Left ventricle myocardium inferior (tissue), 1 donor: ENCODE measurements around the gene COL25A1. TPM values are rescaled to one million over a fixed set of nuclear protein-coding genes. Genes with fewer than 3 reads are reported as not detected.
A peak's percentile ranks its signal among the peaks of the same experiment; 100 is the strongest.
"Not testable (repeated sequence)": the region's sequence is repeated elsewhere in the genome, so short reads cannot be mapped to it uniquely, and the experiment has no call there.

Experiments used
- DNase-seq: peaks from one replicate; pipeline ENCODE4 v3.0.0-alpha.2; 2020
- H3K27ac ChIP-seq: fragments of 200-600 bp; replicated peaks from 2 replicates; pipeline ENCODE4 v1.8.0; 2021
- H3K27me3 ChIP-seq: fragments of 200-600 bp; 2 replicates; pipeline ENCODE4 v1.8.0; 2021; ENCODE audit warnings: low read depth
- H3K36me3 ChIP-seq: fragments of 200-600 bp; 2 replicates; pipeline ENCODE4 v1.8.0; 2021
- H3K4me1 ChIP-seq: fragments of 200-600 bp; 2 replicates; pipeline ENCODE4 v1.8.0; 2021
- H3K4me3 ChIP-seq: fragments of 200-600 bp; 2 replicates; pipeline ENCODE4 v1.8.0; 2021; ENCODE audit warnings: mild to moderate bottlenecking, moderate library complexity
- H3K9me3 ChIP-seq: fragments of 200-600 bp; replicated peaks from 2 replicates; pipeline ENCODE4 v1.8.0; 2021
- CTCF ChIP-seq: fragments of 200-600 bp; IDR thresholded peaks from 2 replicates; pipeline ENCODE4 v1.8.0; 2021; ENCODE audit warnings: antibody characterized with exemption, mild to moderate bottlenecking, borderline replicate concordance
- intact Hi-C: fragments of 100-400 bp; cut with micrococcal nuclease; formaldehyde crosslinking; loops from one replicate; pipeline ENCODE4 v1.11.0; 2022
- total RNA-seq: library from RNA; stranded (reverse); fragmentation: NEBNext Ultra II Directional; extraction: Animal tissue kit (Norgen Biotek cat#: 25700); gene quantifications from one replicate; pipeline ENCODE4 v1.2.1, GENCODE V29; 2021
- donor health status: DM: no; HTN: yes; CAD: no; lungs with severe emphysema.

COL25A1 gene
- total RNA-seq, 1 donor from 2014 or later = 0.77 TPM

- no peaks in the 10 kb centered on the region for H3K36me3 ChIP-seq
- H3K27ac ChIP-seq = no peak overlapping the region
- intact Hi-C loops = no loop called here
- H3K4me3 ChIP-seq = no peak overlapping the region
- H3K9me3 ChIP-seq = no peaks in the 10 kb centered on the region
- no peak for DNase-seq
- no peaks in the 10 kb centered on the region for H3K27me3 ChIP-seq
- peaks cover 4% of the 10 kb centered on the region for H3K4me1 ChIP-seq
- TF ChIP-seq CTCF = no peak
Observed at GRCh38 chr4:109079201-109079600, 223.3 kb downstream of the COL25A1 start.

- DNase-seq = no peak
- Histone ChIP-seq H3K27me3 (no peaks in the 10 kb centered on the region), H3K4me1 (peaks cover 4% of the 10 kb centered on the region), H3K4me3 (no peak overlapping the region), H3K27ac (no peak overlapping the region), H3K36me3 (no peaks in the 10 kb centered on the region), H3K9me3 (no peaks in the 10 kb centered on the region)
- no peak for TF ChIP-seq CTCF
- intact Hi-C loops = no loop called here
Observed at GRCh38 chr4:109078724-109079123, 223.7 kb downstream of the COL25A1 start.

- H3K9me3 ChIP-seq = no peaks in the 10 kb centered on the region
- no peak for TF ChIP-seq CTCF
- no peak overlapping the region for H3K27ac ChIP-seq
Observed at GRCh38 chr4:109077505-109077904, 225.0 kb downstream of the COL25A1 start.

GRCh38 chr4:109076709-109077108 is 225.7 kb downstream of the COL25A1 start:
- H3K9me3 ChIP-seq, H3K4me1 ChIP-seq, intact Hi-C loops, H3K4me3 ChIP-seq, DNase-seq, H3K27me3 ChIP-seq, H3K36me3 ChIP-seq, H3K27ac ChIP-seq: not testable (repeated sequence)

More at GRCh38 chr4:109077505-109077904, 225.0 kb downstream of the COL25A1 start:
- Histone ChIP-seq H3K27me3 (no peaks in the 10 kb centered on the region), H3K36me3 (no peaks in the 10 kb centered on the region), H3K4me1 (peaks cover 4% of the 10 kb centered on the region), H3K4me3 (no peak overlapping the region)
- intact Hi-C loops = no loop called here
- DNase-seq = no peak

- no peak for DNase-seq
- no peaks in the 10 kb centered on the region for H3K27me3 ChIP-seq
- TF ChIP-seq CTCF = no peak
- peaks cover 4% of the 10 kb centered on the region for H3K4me1 ChIP-seq
- intact Hi-C loops = no loop called here
- H3K27ac ChIP-seq = no peak overlapping the region
- peaks cover 2% of the 10 kb centered on the region for H3K9me3 ChIP-seq
- no peak overlapping the region for H3K4me3 ChIP-seq
- H3K36me3 ChIP-seq = no peaks in the 10 kb centered on the region
Observed at GRCh38 chr4:109075621-109076020, 226.8 kb downstream of the COL25A1 start.

- H3K27ac ChIP-seq = peak overlapping the region; percentile 31
- no peak overlapping the region for H3K4me3 ChIP-seq
- no peaks in the 10 kb centered on the region for H3K27me3 ChIP-seq
- peaks cover 9% of the 10 kb centered on the region for H3K4me1 ChIP-seq
- H3K9me3 ChIP-seq = peaks cover 6% of the 10 kb centered on the region
- H3K36me3 ChIP-seq = no peaks in the 10 kb centered on the region
- no peak for DNase-seq
- intact Hi-C loops = no loop called here
- no peak for TF ChIP-seq CTCF
Observed at GRCh38 chr4:109072595-109072994, 229.9 kb downstream of the COL25A1 start.

- peaks cover 16% of the 10 kb centered on the region for H3K4me1 ChIP-seq
- DNase-seq, H3K36me3 ChIP-seq, H3K9me3 ChIP-seq, H3K4me3 ChIP-seq, H3K27me3 ChIP-seq, H3K27ac ChIP-seq, intact Hi-C loops: not testable (repeated sequence)
Observed at GRCh38 chr4:109070677-109071076, 231.8 kb downstream of the COL25A1 start.
